ENCODE measurements around the gene PLOD2.
"Not testable (repeated sequence)": the region's sequence is repeated elsewhere in the genome, so short reads cannot be mapped to it uniquely, and the experiment has no call there.

The PLOD2 gene

DNA sequence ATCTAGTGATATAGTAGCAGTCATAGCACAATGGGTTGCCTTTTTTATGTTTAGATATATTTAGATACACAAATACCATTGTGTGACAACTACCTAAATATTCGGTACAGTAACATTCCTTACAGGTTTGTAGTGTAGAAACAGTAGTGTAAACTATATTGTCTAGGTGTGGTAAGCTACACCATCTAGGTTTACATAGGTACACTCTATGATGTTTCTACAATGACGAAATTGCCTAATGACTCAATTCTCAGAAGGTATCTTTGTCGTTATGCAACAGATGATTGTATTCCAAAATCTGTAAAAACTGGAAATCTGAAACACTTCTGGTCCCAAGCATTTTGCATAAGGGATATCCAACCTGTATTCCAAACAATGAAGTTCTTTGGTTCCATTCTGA is 24.3 kb downstream of the PLOD2 start:
- DNase-seq, result no peak

GRCh38 chr3:146134348-146135117 is 26.5 kb downstream of the PLOD2 start:
- no peak for DNase-seq

DNA sequence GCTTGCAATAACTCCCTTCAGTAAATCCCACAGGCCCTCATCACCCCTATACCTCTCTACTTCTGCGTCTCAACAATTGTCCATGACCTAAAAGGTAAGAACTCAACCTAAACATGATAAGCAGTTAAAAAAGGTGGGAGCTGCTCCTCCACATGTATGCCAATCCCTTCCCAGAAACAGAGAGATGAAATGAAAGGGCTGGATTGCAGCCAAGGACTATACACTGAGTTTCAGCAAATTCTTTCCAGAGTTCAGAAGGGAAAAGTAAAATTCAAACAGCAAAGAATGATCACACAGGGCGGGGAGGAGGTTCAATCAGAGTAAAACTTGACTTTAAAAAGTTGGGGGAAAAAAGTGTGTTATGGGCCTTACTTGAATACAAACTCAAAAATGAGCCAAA is 27.5 kb downstream of the PLOD2 start:
- no peak for DNase-seq

GRCh38 chr3:146131616-146132410 is 29.2 kb downstream of the PLOD2 start:
- DNase-seq, result no peak

GRCh38 chr3:146130881-146131371 is 30.1 kb downstream of the PLOD2 start:
- no peak for DNase-seq

DNA sequence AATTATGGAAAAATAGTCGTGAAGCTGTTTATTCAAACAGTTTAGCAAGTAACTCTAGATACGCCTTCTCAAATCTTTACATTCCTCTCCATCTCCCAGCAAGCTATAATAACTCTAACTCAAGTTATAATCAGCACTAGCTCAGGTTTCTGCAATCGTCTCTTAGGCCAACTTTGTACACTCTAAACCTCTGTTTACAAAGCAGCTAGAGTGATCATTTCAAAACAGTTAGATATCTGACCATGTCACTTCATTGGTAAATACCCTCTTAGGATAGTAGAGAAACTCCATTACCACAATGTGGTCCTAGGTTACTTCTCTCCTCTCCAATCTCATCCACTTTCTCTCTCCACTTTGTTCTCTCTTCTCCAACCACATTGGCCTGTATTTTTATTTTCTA is 31.2 kb downstream of the PLOD2 start:
- no peak for DNase-seq

- no peak for DNase-seq
Measured at GRCh38 chr3:146128939-146129338, 32.0 kb downstream of the PLOD2 start.

GRCh38 chr3:146128179-146128578 is 32.8 kb downstream of the PLOD2 start:
- no peak for DNase-seq

DNA sequence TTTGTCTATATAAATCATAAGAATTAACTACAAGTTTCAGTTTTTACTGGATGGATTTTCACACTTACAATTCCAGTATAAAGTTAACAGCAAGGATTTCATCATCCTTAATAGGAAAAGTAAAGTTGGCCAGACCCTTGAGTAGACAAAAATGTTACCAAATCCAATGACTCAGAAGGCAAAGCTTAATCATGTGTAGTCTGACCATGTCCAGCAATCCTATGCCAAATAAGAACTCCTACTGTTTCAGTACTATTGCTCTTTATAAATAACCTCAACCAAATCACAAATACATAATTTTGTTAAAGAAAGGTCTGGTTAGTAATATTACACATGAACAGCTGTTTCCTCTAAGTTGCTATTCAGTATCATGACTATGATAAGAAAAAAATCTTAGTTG is 35.0 kb downstream of the PLOD2 start:
- no peak for DNase-seq

DNA sequence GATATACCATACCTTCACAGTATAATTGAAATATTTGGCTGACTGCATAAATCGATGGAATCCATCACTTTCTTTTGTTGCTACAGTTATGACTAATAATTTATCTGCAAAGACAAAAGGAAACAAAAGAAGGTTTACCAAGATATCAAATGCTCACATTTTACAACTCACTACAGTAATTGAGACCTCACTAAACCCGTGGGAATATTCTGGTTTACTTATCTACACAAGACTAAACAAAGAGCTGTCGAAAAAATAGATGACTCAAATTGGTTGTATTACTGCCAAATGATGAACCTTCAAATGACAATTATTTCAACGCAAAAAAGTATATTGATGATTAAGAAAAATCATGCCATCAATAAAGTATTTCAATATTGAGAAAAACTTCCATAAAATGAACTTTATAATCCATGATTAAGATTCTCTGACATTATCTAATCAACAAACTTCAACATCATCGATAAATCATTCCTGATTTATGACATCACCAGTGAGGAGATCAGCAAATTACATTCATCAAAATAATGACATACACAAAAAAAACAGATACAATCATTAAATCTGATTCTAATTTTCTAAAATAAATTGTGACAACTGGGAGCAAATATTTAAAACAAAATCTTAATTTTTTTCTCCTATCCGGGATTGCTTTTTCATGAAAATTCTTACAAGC is 36.7 kb downstream of the PLOD2 start:
- DNase-seq, result no peak

GRCh38 chr3:146117406-146118285 is 43.3 kb downstream of the PLOD2 start:
- no peak for DNase-seq

GRCh38 chr3:146115619-146116018 is 45.4 kb downstream of the PLOD2 start:
- DNase-seq, result no peak

DNA sequence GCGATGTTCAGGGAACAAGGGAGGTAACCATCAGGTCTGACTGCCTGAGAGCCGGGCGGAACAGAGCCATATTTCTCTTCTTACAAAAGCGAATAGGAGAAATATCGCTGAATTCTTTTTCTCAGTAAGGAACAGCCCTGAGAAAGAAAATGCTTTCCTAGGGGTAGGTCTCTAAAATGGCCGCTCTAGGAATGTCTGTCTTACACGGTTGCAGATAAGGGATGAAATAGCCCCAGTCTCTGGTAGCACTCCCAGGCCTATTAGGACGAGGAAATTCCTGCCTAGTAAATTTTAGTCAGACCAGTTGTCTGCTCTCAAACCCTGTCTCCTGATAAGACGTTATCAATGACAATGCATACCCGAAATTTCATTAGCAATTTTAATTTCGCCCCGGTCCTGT is 47.2 kb downstream of the PLOD2 start:
- DNase-seq, result not testable (repeated sequence)

GRCh38 chr3:146111337-146111736 is 49.6 kb downstream of the PLOD2 start:
- no peak for DNase-seq

GRCh38 chr3:146110161-146110560 is 50.8 kb downstream of the PLOD2 start:
- no peak for DNase-seq

DNA sequence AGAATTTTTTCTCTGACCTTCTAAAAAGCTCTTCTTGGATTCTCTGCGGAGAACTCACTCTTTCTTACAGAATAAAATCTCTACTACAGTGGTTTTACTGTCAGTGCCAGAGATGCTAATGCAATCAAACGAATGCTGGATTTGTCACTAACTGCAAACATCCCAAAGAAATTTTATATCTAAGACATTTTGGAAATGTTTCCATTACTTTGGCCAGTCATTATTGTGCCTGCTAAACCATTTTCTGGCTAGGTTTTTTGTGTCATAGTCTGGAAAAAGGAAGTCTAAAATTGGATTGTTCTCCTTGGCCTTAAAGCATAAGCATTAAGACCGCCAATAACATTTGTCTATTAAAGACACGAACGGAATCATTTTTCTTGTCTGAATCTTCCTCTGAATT is 54.0 kb downstream of the PLOD2 start:
- DNase-seq, result no peak

- no peak for DNase-seq
Measured at GRCh38 chr3:146104068-146104467, 56.9 kb downstream of the PLOD2 start.

DNA sequence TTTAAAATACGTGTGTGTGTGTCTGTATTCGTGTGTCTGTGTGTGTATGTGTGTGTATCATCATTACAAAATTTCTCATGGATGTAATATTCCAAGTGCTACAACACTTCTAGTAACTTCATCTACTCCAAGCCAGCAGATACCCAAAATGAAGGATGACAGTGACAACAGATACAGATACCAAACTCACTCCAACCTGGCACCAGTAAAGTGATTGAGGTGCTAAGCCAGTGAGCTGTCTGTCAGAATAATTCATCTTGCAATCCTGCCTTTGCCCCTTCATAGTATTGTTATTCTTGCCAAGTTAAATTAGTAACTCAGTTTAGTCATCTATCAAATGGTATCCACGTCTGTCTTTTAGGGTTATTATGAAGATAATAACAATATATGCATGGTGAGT is 58.1 kb downstream of the PLOD2 start:
- DNase-seq, result no peak

DNA sequence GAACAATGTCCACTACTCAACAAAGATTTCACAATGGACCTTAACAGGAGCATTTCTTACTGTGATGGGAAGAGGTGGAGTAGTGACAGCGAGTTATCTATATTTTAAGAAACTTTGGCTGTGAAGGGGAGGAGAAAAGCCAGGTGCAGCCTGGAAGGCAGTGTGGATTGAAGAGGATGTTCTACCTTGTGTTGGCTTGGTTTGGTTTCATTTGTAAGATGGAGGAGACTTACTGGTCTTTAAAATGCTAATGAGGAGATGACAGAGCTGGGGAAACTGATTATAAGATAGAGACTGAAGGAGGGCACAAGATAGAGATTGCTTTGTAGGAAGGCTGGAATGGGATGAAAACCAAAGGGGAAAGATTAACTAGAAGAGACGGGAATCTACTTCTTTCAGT is 59.4 kb downstream of the PLOD2 start:
- DNase-seq, result no peak

GRCh38 chr3:146100825-146101444 is 60.0 kb downstream of the PLOD2 start:
- DNase-seq, result no peak

DNA sequence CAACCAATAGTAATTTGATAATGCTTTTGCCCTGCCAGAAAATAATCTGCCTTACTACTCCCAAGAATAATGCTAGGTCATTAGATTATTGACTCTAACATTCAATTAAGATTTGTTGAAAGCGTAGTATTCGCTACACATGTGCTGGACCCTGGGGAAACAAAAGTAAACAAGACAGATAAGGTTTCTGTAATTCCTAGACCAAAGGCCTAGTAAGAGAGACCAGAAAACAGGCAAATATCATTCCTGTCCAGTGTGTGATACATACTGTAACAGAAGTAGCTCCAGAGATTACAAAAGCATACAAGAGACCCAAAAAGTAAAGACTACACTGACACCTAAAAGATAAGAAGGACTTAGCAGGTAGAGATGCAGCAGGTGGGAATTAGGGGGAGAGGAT is 60.8 kb downstream of the PLOD2 start:
- no peak for DNase-seq

GRCh38 chr3:146099316-146099715 is 61.7 kb downstream of the PLOD2 start:
- DNase-seq, result no peak
